ENCODE data around the gene PCAT7. TPM values are rescaled to one million over a fixed set of nuclear protein-coding genes. Genes with fewer than 3 reads are reported as not detected.

PCAT7 gene
- total RNA-seq, 1 experiment from 2014 or later = 3.8 TPM

GRCh38 chr9:94599102-94599501 lies 44.2 kb downstream of the PCAT7 start:
- ChIA-PET POLR2A (ENCODE audit: unreplicated experiment) (no interaction called here), CTCF (no interaction called here)
- Histone ChIP-seq H3K4me2 (no peak overlapping the region), H3K36me3 (ENCODE audit: low read depth) (peaks cover 6% of the 10 kb centered on the region; the same call in 1 of the 2 replicates), H3K27ac (no peak overlapping the region), H3F3A (ENCODE audit: insufficient read depth, low read depth) (peaks cover 19% of the 10 kb centered on the region; the same call in 1 of the 2 replicates), H3K27me3 (ENCODE audit: insufficient read depth, low read depth) (no peaks in the 10 kb centered on the region), H3K4me3 (no peak overlapping the region), H3K9me3 (ENCODE audit: insufficient read depth, low read depth) (no peaks in the 10 kb centered on the region), H3K79me2 (ENCODE audit: low read depth) (no peaks in the 10 kb centered on the region), H4K20me1 (ENCODE audit: insufficient read depth) (no peaks in the 10 kb centered on the region), H3K4me1 (replicated peaks; ENCODE audit: insufficient read depth) (no peaks in the 10 kb centered on the region), H3K9me2 (ENCODE audit: insufficient read depth) (no peaks in the 10 kb centered on the region), H2AFZ (no peak overlapping the region)
- intact Hi-C loops (cut with micrococcal nuclease; ENCODE audit: unreplicated experiment) = no loop called here
- BruUV-seq (replicated peaks) = no TSS peak
- no peak for TF ChIP-seq CTCF (conservative IDR thresholded peaks at IDR 0.05)
- TF ChIP-seq EZH2 (IDR thresholded peaks at IDR 0.05; ENCODE audit: low read depth) = no peak
- no peak for DNase-seq

- peaks cover 11% of the 10 kb centered on the region for H3K36me3 ChIP-seq (ENCODE audit: low read depth)
- H3K4me2 ChIP-seq = no peak overlapping the region
- no peaks in the 10 kb centered on the region for H3K79me2 ChIP-seq (ENCODE audit: low read depth)
- H3K9me2 ChIP-seq (ENCODE audit: insufficient read depth) = no peaks in the 10 kb centered on the region
- ChIA-PET POLR2A (ENCODE audit: unreplicated experiment) (no interaction called here), CTCF (no interaction called here)
- H4K20me1 ChIP-seq (ENCODE audit: insufficient read depth) = no peaks in the 10 kb centered on the region
- no peak overlapping the region for H3K27ac ChIP-seq
- H3K4me1 ChIP-seq (replicated peaks; ENCODE audit: insufficient read depth) = no peaks in the 10 kb centered on the region
- no peaks in the 10 kb centered on the region for H3K9me3 ChIP-seq (ENCODE audit: insufficient read depth, low read depth)
- intact Hi-C loops (cut with micrococcal nuclease; ENCODE audit: unreplicated experiment) = loop anchor here (10.0 kb wide), 1 partner anchor 535 kb away; no protein-coding TSS in a partner anchor
- peaks cover 23% of the 10 kb centered on the region; the same call in 1 of the 2 replicates for H3F3A ChIP-seq (ENCODE audit: insufficient read depth, low read depth)
- no peak overlapping the region for H3K4me3 ChIP-seq
- no TSS peak for BruUV-seq (replicated peaks)
- no peak for DNase-seq
- no peak for TF ChIP-seq CTCF (conservative IDR thresholded peaks at IDR 0.05)
- TF ChIP-seq EZH2 (IDR thresholded peaks at IDR 0.05; ENCODE audit: low read depth) = no peak
- no peak overlapping the region for H2AFZ ChIP-seq
- no peaks in the 10 kb centered on the region for H3K27me3 ChIP-seq (ENCODE audit: insufficient read depth, low read depth)
These were observed 45.4 kb downstream of the PCAT7 start for GRCh38 chr9:94600258-94600657.

GRCh38 chr9:94600715-94601114 lies 45.8 kb downstream of the PCAT7 start:
- peaks cover 15% of the 10 kb centered on the region for H3K36me3 ChIP-seq (ENCODE audit: low read depth)
- no peaks in the 10 kb centered on the region for H3K4me1 ChIP-seq (replicated peaks; ENCODE audit: insufficient read depth)
- H3K27me3 ChIP-seq (ENCODE audit: insufficient read depth, low read depth) = no peaks in the 10 kb centered on the region
- H3K4me3 ChIP-seq = no peak overlapping the region
- no TSS peak for BruUV-seq (replicated peaks)
- intact Hi-C loops (cut with micrococcal nuclease; ENCODE audit: unreplicated experiment) = loop anchor here (10.0 kb wide), 1 partner anchor 536 kb away; no protein-coding TSS in a partner anchor
- H3K27ac ChIP-seq = no peak overlapping the region
- peaks cover 23% of the 10 kb centered on the region; the same call in 1 of the 2 replicates for H3F3A ChIP-seq (ENCODE audit: insufficient read depth, low read depth)
- TF ChIP-seq CTCF (conservative IDR thresholded peaks at IDR 0.05) (no peak), EZH2 (IDR thresholded peaks at IDR 0.05; ENCODE audit: low read depth) (no peak)
- DNase-seq = no peak
- no peaks in the 10 kb centered on the region for H4K20me1 ChIP-seq (ENCODE audit: insufficient read depth)
- no peaks in the 10 kb centered on the region for H3K9me3 ChIP-seq (ENCODE audit: insufficient read depth, low read depth)
- CTCF ChIA-PET = no interaction called here
- no peaks in the 10 kb centered on the region for H3K79me2 ChIP-seq (ENCODE audit: low read depth)
- no peak overlapping the region for H2AFZ ChIP-seq
- no peak overlapping the region for H3K4me2 ChIP-seq
- no peaks in the 10 kb centered on the region for H3K9me2 ChIP-seq (ENCODE audit: insufficient read depth)
- POLR2A ChIA-PET (ENCODE audit: unreplicated experiment) = no interaction called here
